Measurements from ENCODE around the gene APOL6.

The APOL6 gene

DNA sequence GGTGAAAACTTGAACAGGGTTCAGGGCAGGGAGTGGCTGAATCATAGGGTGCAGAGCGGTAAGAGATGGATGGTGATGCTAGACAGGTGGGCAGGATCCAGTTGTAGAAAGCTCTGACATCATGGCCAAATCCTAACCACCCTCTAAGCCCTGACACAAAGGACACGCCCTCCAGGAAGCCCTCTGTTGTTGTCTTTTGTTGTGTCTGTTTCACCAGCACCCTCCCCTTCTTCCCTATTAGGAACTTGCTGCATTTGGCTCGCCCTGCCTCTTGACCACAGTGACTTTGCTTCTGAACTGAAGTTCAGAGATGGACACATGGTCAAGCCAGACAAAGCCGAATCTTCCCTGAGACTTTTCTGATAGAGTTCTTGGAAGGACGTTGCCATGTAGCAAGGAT, 14.2 kb upstream of the APOL6 start:
- H3K18ac ChIP-seq (ENCODE audit: low read length) = no peak overlapping the region
- H3K4me2 ChIP-seq (ENCODE audit: low read length) = no peak overlapping the region
- peaks cover 4% of the 10 kb centered on the region for H3K9me3 ChIP-seq (ENCODE audit: insufficient read depth, low read depth, low read length)
- H2BK5ac ChIP-seq (ENCODE audit: low read depth, low read length, poor library complexity) = no peak overlapping the region
- H4K8ac ChIP-seq (ENCODE audit: low read depth, low read length) = no peak overlapping the region
- no peak overlapping the region for H3K23ac ChIP-seq (ENCODE audit: low read length)
- H3K4me3 ChIP-seq (ENCODE audit: low read depth, low read length) = no peak overlapping the region
- H3K27me3 ChIP-seq (ENCODE audit: insufficient read depth, low read length) = no peaks in the 10 kb centered on the region
- no peak overlapping the region for H4K12ac ChIP-seq (ENCODE audit: low read depth, low read length)
- H3K4ac ChIP-seq (ENCODE audit: low read depth, low read length) = no peak overlapping the region
- no peak overlapping the region for H3K14ac ChIP-seq (ENCODE audit: low read length)
- H3K79me1 ChIP-seq (ENCODE audit: low read length) = peaks cover 3% of the 10 kb centered on the region
- no peaks in the 10 kb centered on the region for H3K79me2 ChIP-seq (ENCODE audit: control insufficient read depth, insufficient read depth, low read length, poor library complexity)
- no peak overlapping the region for H2BK12ac ChIP-seq (ENCODE audit: low read length)
- no peak overlapping the region for H4K91ac ChIP-seq (ENCODE audit: low read depth, low read length)
- no peak for DNase-seq
- peaks cover 10 to 12% of the 10 kb centered on the region in 2 experiments for H3K4me1 ChIP-seq (ENCODE audit: control insufficient read depth in 1 of 2, insufficient read depth in 2 of 2, low read length in 2 of 2)
- no peaks in the 10 kb centered on the region for H3K36me3 ChIP-seq (ENCODE audit: control insufficient read depth in 1 of 2, insufficient read depth in 2 of 2, low read length in 2 of 2)
- no peak overlapping the region for H2BK120ac ChIP-seq (ENCODE audit: insufficient read depth, low read length, poor library complexity)
- no peak overlapping the region for H3K9ac ChIP-seq (ENCODE audit: low read length)
- H2AFZ ChIP-seq (ENCODE audit: insufficient read depth, low read length, poor library complexity) = no peak overlapping the region
- WGBS (ENCODE audit: extremely low coverage, insufficient coverage, insufficient read length) = no CpG with 5 or more reads among the region's 5 CpGs
- no peak overlapping the region for H3K27ac ChIP-seq (ENCODE audit: low read depth, low read length)
- H2AK5ac ChIP-seq (ENCODE audit: low read length) = no peak overlapping the region

- no peak overlapping the region for H3K27ac ChIP-seq (ENCODE audit: low read depth, low read length)
- peak; percentile 30 to 48 for DNase-seq
- peaks cover 3% of the 10 kb centered on the region for H3K79me1 ChIP-seq (ENCODE audit: low read length)
- H3K23ac ChIP-seq (ENCODE audit: low read length) = no peak overlapping the region
- H3K4me3 ChIP-seq (ENCODE audit: low read depth, low read length) = no peak overlapping the region
- WGBS (ENCODE audit: extremely low coverage, insufficient coverage, insufficient read length) = no CpG with 5 or more reads among the region's 3 CpGs
- H3K79me2 ChIP-seq (ENCODE audit: control insufficient read depth, insufficient read depth, low read length, poor library complexity) = no peaks in the 10 kb centered on the region
- peaks cover 4% of the 10 kb centered on the region for H3K9me3 ChIP-seq (ENCODE audit: insufficient read depth, low read depth, low read length)
- H2BK12ac ChIP-seq (ENCODE audit: low read length) = no peak overlapping the region
- H3K14ac ChIP-seq (ENCODE audit: low read length) = no peak overlapping the region
- H4K91ac ChIP-seq (ENCODE audit: low read depth, low read length) = no peak overlapping the region
- H4K12ac ChIP-seq (ENCODE audit: low read depth, low read length) = no peak overlapping the region
- no peak overlapping the region for H3K18ac ChIP-seq (ENCODE audit: low read length)
- H2AK5ac ChIP-seq (ENCODE audit: low read length) = no peak overlapping the region
- H3K4me2 ChIP-seq (ENCODE audit: low read length) = no peak overlapping the region
- H3K9ac ChIP-seq (ENCODE audit: low read length) = no peak overlapping the region
- no peaks in the 10 kb centered on the region for H3K36me3 ChIP-seq (ENCODE audit: control insufficient read depth in 1 of 2, insufficient read depth in 2 of 2, low read length in 2 of 2)
- no peak overlapping the region for H2AFZ ChIP-seq (ENCODE audit: insufficient read depth, low read length, poor library complexity)
- peaks cover 3 to 11% of the 10 kb centered on the region in 2 experiments for H3K4me1 ChIP-seq (ENCODE audit: control insufficient read depth in 1 of 2, insufficient read depth in 2 of 2, low read length in 2 of 2)
- no peak overlapping the region for H2BK5ac ChIP-seq (ENCODE audit: low read depth, low read length, poor library complexity)
- no peak overlapping the region for H4K8ac ChIP-seq (ENCODE audit: low read depth, low read length)
- H3K27me3 ChIP-seq (ENCODE audit: insufficient read depth, low read length) = no peaks in the 10 kb centered on the region
- no peak overlapping the region for H3K4ac ChIP-seq (ENCODE audit: low read depth, low read length)
- H2BK120ac ChIP-seq (ENCODE audit: insufficient read depth, low read length, poor library complexity) = no peak overlapping the region
Observed at GRCh38 chr22:35634943-35635540, 13.2 kb upstream of the APOL6 start.

DNA sequence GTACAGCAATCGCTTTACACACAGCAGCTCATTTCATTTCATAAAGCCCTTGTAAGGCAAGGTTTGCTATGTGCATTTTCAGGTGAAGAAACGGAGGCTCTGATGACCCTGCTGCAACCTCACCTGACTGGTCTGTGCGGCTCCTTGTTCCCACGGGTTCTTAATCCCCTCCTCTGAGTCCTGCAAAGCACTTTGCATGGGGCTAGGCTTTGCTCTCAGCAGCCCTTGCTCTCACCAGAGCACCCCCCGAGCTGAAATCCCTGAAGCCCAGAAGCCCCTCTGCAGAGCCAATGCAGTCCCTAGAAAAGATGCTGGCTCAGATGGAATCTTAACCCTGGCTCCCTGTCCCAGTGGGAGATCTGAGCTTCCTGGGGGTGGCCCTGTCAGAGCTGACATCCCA, 11.0 kb upstream of the APOL6 start:
- Histone ChIP-seq H3K79me2 (ENCODE audit: control insufficient read depth, insufficient read depth, low read length, poor library complexity) (no peaks in the 10 kb centered on the region), H2AFZ (ENCODE audit: insufficient read depth, low read length, poor library complexity) (no peak overlapping the region), H3K4me2 (ENCODE audit: low read length) (no peak overlapping the region), H3K4ac (ENCODE audit: low read depth, low read length) (no peak overlapping the region), H3K27ac (ENCODE audit: low read depth, low read length) (no peak overlapping the region), H2BK5ac (ENCODE audit: low read depth, low read length, poor library complexity) (no peak overlapping the region), H3K4me1 (ENCODE audit: control insufficient read depth in 1 of 2, insufficient read depth in 2 of 2, low read length in 2 of 2) (peaks cover 3 to 7% of the 10 kb centered on the region in 2 experiments), H3K23ac (ENCODE audit: low read length) (no peak overlapping the region), H3K4me3 (ENCODE audit: low read depth, low read length) (no peak overlapping the region), H4K8ac (ENCODE audit: low read depth, low read length) (no peak overlapping the region), H3K27me3 (ENCODE audit: insufficient read depth, low read length) (no peaks in the 10 kb centered on the region), H3K9me3 (ENCODE audit: insufficient read depth, low read depth, low read length) (peaks cover 4% of the 10 kb centered on the region), H3K9ac (ENCODE audit: low read length) (no peak overlapping the region), H4K91ac (ENCODE audit: low read depth, low read length) (no peak overlapping the region), H3K79me1 (ENCODE audit: low read length) (no peaks in the 10 kb centered on the region), H3K18ac (ENCODE audit: low read length) (no peak overlapping the region), H2BK120ac (ENCODE audit: insufficient read depth, low read length, poor library complexity) (no peak overlapping the region), H3K14ac (ENCODE audit: low read length) (no peak overlapping the region), H2AK5ac (ENCODE audit: low read length) (no peak overlapping the region), H2BK12ac (ENCODE audit: low read length) (no peak overlapping the region), H3K36me3 (ENCODE audit: control insufficient read depth in 1 of 2, insufficient read depth in 2 of 2, low read length in 2 of 2) (no peaks in the 10 kb centered on the region), H4K12ac (ENCODE audit: low read depth, low read length) (no peak overlapping the region)
- no peak for DNase-seq
- no CpG with 5 or more reads among the region's 5 CpGs for WGBS (ENCODE audit: extremely low coverage, insufficient coverage, insufficient read length)

GRCh38 chr22:35638001-35638400, 10.2 kb upstream of the APOL6 start:
- no peak overlapping the region for H3K18ac ChIP-seq (ENCODE audit: low read length)
- no CpG with 5 or more reads among the region's 5 CpGs for WGBS (ENCODE audit: extremely low coverage, insufficient coverage, insufficient read length)
- H3K4me2 ChIP-seq (ENCODE audit: low read length) = no peak overlapping the region
- peaks cover 4% of the 10 kb centered on the region for H3K9me3 ChIP-seq (ENCODE audit: insufficient read depth, low read depth, low read length)
- H2AK5ac ChIP-seq (ENCODE audit: low read length) = no peak overlapping the region
- H3K14ac ChIP-seq (ENCODE audit: low read length) = no peak overlapping the region
- no peak overlapping the region for H4K91ac ChIP-seq (ENCODE audit: low read depth, low read length)
- H4K12ac ChIP-seq (ENCODE audit: low read depth, low read length) = no peak overlapping the region
- no peak overlapping the region for H3K4me3 ChIP-seq (ENCODE audit: low read depth, low read length)
- no peak overlapping the region for H3K9ac ChIP-seq (ENCODE audit: low read length)
- H2BK5ac ChIP-seq (ENCODE audit: low read depth, low read length, poor library complexity) = no peak overlapping the region
- H2AFZ ChIP-seq (ENCODE audit: insufficient read depth, low read length, poor library complexity) = no peak overlapping the region
- DNase-seq = peak; percentile 38 to 62
- H3K4ac ChIP-seq (ENCODE audit: low read depth, low read length) = no peak overlapping the region
- H3K23ac ChIP-seq (ENCODE audit: low read length) = no peak overlapping the region
- no peak overlapping the region for H3K27ac ChIP-seq (ENCODE audit: low read depth, low read length)
- no peak overlapping the region for H2BK12ac ChIP-seq (ENCODE audit: low read length)
- H3K36me3 ChIP-seq (ENCODE audit: control insufficient read depth in 1 of 2, insufficient read depth in 2 of 2, low read length in 2 of 2) = no peaks in the 10 kb centered on the region
- H3K27me3 ChIP-seq (ENCODE audit: insufficient read depth, low read length) = no peaks in the 10 kb centered on the region
- H3K79me1 ChIP-seq (ENCODE audit: low read length) = no peaks in the 10 kb centered on the region
- no peaks in the 10 kb centered on the region for H3K79me2 ChIP-seq (ENCODE audit: control insufficient read depth, insufficient read depth, low read length, poor library complexity)
- no peak overlapping the region for H2BK120ac ChIP-seq (ENCODE audit: insufficient read depth, low read length, poor library complexity)
- peaks cover 3 to 7% of the 10 kb centered on the region in 2 experiments for H3K4me1 ChIP-seq (ENCODE audit: control insufficient read depth in 1 of 2, insufficient read depth in 2 of 2, low read length in 2 of 2)
- no peak overlapping the region for H4K8ac ChIP-seq (ENCODE audit: low read depth, low read length)

Data from trophoblast cell (in vitro differentiated cells and primary cell).